HG03575 (cell line): ENCODE measurements around the gene PSEN2.

Experiments
- ATAC-seq: cut with Tn5 transposase; IDR thresholded peaks from one replicate; pipeline ENCODE4 v1.9.1; 2021; ENCODE audit not compliant: unreplicated experiment, insufficient number of reproducible peaks, low FRiP score; ENCODE audit errors: extremely low read depth

PSEN2 gene

GRCh38 chr1:226883630-226884029 lies 13.2 kb downstream of the PSEN2 start:
- ATAC-seq = no peak

- ATAC-seq = no peak
These were observed 13.8 kb downstream of the PSEN2 start for GRCh38 chr1:226884116-226884625.

GRCh38 chr1:226884966-226885820 lies 14.8 kb downstream of the PSEN2 start:
- ATAC-seq = no peak

GRCh38 chr1:226886122-226886901 lies 15.9 kb downstream of the PSEN2 start:
- ATAC-seq = no peak

GRCh38 chr1:226887006-226887405 lies 16.6 kb downstream of the PSEN2 start:
- no peak for ATAC-seq

GRCh38 chr1:226888021-226888420 lies 17.6 kb downstream of the PSEN2 start:
- ATAC-seq = no peak

- no peak for ATAC-seq
These were observed 18.4 kb downstream of the PSEN2 start for GRCh38 chr1:226888816-226889215.

GRCh38 chr1:226889616-226890330 lies 19.4 kb downstream of the PSEN2 start:
- no peak for ATAC-seq

- ATAC-seq = no peak
These were observed 20.1 kb downstream of the PSEN2 start for GRCh38 chr1:226890331-226891108.

GRCh38 chr1:226891346-226891745 lies 20.9 kb downstream of the PSEN2 start:
- no peak for ATAC-seq

- ATAC-seq = no peak
These were observed 21.6 kb downstream of the PSEN2 start for GRCh38 chr1:226891846-226892523.

GRCh38 chr1:226892524-226892875 lies 22.1 kb downstream of the PSEN2 start:
- ATAC-seq = no peak

GRCh38 chr1:226893936-226894335 lies 23.5 kb downstream of the PSEN2 start:
- no peak for ATAC-seq

GRCh38 chr1:226894826-226895225 lies 24.4 kb downstream of the PSEN2 start:
- ATAC-seq = no peak

- ATAC-seq = no peak
These were observed 25.2 kb downstream of the PSEN2 start for GRCh38 chr1:226895644-226896043.

- no peak for ATAC-seq
These were observed 27.8 kb downstream of the PSEN2 start for GRCh38 chr1:226898246-226898645.

- ATAC-seq = no peak
These were observed 31.0 kb downstream of the PSEN2 start for GRCh38 chr1:226901421-226901820.

- ATAC-seq = no peak
These were observed 32.2 kb downstream of the PSEN2 start for GRCh38 chr1:226902601-226903000.
